Skin epidermis (tissue), 12 donors: ENCODE data around the gene TMEM207.

Experiments used
- H3K27ac ChIP-seq, 21 experiments: fragments of 200-600 bp; sonication (generic) in 11 of 21; one replicate each; pipeline ENCODE4 v1.5.0; 2020; ENCODE audit warnings: mild to moderate bottlenecking in 3 of 21, inconsistent platforms in 2 of 21, moderate library complexity in 2 of 21
- H3K4me3 ChIP-seq, 7 experiments: fragments of 200-600 bp; sonication (generic) in 2 of 7; one replicate each; pipeline ENCODE4 v1.5.0; 2020; ENCODE audit warnings: inconsistent platforms in 2 of 7, mild to moderate bottlenecking in 2 of 7, moderate library complexity in 1 of 7

Gene TMEM207

DNA sequence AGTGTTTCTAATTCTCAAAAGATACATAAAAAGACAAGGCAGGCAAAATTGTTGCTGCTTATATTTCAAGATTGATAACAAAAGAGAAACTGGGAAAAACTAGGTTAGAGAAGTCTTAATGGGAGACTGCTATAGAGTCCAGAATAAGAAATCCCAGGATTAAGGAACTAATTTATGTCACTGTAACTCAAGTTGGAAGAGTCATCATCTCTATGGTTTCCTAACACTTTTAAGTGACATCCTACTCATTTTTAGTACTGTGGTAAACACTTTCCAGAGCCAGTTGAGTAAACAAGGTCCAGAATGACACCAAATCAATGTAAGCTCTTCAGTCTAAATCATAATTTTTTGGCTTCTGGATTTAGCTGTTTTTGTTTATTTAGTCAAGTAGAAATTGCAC is 53.7 kb downstream of the TMEM207 start:
- H3K27ac ChIP-seq, result no peak overlapping the region
- no peak overlapping the region for H3K4me3 ChIP-seq

DNA sequence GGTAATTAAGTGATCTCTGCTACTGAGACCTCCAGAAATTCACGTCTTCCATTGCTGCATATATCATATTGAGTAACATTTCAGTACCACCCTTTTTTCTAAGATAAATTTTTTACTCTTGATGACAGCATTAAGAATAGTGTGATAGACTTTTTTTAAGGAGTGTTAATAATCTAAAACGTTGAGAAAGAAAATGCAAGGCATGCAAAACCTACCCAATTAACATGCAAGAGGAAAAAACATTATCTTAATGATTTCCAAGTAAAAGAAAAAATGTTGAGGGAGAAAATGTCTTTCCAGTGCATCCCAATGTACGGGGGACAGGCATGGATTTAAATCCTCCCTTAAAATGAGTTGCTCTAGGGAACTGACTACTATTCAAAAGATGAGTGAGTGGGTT is 61.0 kb downstream of the TMEM207 start:
- H3K4me3 ChIP-seq, result no peak overlapping the region
- no peak overlapping the region for H3K27ac ChIP-seq

DNA sequence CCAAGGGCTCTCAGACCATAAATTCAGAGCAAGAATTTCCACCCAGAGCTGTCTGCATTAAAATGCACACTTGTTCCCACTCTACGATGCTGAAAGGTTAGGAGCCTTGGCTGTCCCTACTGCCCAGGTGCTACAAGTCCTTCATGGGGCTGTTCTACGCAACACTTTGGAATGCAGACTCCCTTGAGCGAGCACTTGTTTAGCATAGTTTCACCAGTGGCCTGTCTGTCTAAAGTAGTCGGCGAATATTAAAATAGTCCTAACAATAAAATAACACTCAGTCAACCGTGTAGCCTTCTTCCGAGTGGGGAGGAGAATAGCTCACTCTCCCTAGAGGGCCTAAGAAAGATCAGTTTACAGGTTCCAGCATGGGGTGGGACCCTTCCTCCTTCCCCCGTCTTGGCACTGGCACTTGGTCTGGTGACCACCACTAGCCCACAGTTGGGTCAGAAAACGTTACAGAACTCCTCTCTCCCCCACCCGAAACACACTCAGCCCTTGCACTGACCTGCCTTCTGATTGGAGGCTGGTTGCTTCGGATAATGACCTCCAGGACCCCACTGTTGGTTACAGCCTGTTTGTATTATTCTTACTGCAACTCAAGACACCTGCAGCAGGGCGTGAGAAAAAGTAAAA is 62.0 kb downstream of the TMEM207 start, which contains the start of gene CLDN16:
CLDN16 (plus strand) TSS at position 586 of the 636 bp plus-strand sequence. CDS start 167 bp downstream, outside the sequence.
- Histone ChIP-seq H3K27ac (no peak within 1 kb of the TSS), H3K4me3 (no peak within 1 kb of the TSS)

DNA sequence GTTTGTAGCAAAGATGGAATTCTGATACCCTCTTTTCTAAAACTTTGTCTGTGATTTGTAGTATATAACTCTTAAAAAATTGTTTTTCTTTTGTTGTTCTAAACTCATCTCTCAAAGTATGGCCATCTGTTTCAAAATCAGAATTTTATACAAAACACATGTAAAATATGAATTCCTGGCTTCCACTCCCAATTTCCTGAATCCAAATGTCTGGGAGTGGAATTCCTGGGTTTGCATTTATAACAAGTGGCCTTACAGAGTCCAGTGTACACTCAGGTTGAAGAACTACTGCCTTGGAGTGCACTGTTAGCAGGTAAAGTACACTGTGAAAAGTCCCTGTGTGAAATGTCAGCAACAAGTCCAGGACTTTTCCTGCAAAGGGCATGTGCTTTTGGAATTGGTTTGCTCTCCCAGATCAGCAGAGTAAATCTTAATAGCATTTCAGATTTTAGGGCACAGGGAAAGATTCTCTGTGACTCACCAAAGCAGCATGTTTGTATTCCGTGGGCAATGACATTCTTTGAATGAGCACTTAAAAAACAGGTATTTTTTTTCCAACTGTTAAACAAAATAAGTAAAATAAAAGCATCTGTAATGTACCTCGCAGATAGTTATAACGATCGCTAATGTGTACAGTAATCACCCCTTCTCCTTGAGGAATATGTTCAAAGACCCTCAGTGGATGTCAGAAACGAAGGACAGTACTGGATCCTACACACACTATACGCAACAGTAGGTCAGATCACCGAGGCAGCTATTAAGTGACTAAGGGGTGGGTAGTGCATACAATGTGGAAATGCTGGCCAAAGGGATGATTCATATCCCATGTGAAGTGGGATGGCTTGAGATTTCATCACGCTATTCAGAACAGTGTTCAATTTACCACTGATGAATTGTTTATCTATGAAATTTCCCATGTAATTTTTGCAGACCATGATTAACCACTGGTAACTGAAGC is 63.7 kb downstream of the TMEM207 start:
- no peak overlapping the region for H3K4me3 ChIP-seq
- peak overlapping the region in 1 of 21 experiments; percentile 29 for H3K27ac ChIP-seq

DNA sequence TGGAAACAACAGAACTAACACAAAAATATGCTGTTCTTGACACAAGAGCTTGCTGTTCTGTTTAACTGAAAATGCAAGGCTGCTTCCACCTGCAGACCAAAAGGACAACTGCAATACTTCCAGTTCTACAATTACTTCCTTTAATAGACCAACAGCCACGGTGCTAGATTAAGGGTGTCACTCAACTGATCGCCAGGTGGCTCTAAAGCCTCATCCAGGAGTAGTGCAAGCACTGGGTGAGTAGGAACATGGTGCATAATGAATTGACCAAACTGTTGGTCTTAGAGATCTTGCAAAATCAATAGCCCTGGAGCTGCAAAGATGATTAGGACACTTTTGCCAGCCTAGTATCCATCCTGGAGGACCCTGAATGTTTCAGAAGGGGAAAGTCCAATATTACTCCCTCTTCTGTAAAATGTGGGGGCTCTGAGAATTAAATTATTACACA is 65.4 kb downstream of the TMEM207 start:
- no peak overlapping the region for H3K27ac ChIP-seq
- H3K4me3 ChIP-seq, result no peak overlapping the region

DNA sequence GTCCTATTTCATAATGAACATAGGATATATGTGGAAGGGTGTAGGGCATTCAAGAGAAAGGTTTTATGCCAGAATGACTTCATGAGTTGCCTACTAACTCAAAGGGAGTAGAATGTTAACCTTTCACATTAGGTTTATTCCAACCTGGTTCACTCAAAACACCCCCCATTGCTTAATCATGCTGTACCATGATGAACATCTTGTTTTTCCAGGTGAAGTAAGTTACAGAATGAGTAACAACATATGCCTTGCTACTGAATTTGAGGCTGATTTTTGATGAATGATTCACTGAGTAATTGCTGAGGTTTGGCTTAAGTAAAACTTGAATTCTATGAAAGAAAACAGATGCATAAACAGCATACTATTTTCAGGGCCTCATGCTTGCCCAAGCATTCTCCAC is 67.6 kb downstream of the TMEM207 start:
- H3K27ac ChIP-seq, result peak overlapping the region in 6 of 21 experiments; percentile 5 to 37 (median 10)
- H3K4me3 ChIP-seq, result no peak overlapping the region

DNA sequence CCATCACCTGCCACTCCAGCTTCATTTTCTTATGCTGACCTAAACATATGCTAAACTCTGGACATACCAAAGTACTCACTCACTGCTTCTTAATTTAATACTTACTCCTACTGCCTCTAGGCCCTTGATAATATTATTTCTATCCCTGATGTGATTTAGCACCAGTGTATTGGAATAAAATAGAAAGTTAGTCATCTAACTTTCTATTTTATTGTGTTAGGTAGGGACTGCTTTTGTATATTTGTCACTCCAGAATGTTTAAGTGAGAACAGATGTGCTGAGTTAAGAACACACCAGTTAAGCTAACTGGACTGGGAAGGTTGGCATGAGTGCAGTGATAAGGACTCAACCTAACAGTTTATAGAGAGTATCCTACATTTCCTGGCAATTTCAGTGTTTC is 68.3 kb downstream of the TMEM207 start:
- Histone ChIP-seq H3K27ac (peak overlapping the region in 2 of 21 experiments; percentile 5 to 11), H3K4me3 (no peak overlapping the region)

DNA sequence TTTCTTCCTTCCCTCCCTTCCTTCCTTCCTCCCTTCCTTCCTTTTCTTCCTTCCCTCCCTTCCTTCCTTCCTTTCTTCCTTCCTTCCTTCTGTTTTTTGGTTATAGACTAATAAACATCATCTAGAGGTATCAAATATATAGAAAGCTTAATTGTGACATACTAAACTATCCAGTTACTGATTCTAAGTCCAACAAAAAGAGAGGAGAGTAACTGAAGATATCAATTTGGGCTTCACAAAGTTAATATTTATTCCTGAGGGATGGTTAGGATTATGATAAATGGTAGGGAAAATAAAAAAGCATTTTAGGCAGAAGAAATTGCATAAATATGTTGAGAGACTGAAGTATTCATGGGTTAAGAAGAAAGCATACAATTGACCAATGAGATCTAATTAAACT is 69.5 kb downstream of the TMEM207 start:
- no peak overlapping the region for H3K4me3 ChIP-seq
- no peak overlapping the region for H3K27ac ChIP-seq
